Adrenal gland (tissue), 12 donors: ENCODE results near the gene SNX9. TPM values are rescaled to one million over a fixed set of nuclear protein-coding genes. Genes with fewer than 3 reads are reported as not detected.
A peak's percentile ranks its signal among the peaks of the same experiment; 100 is the strongest.
"Not testable (repeated sequence)": the region's sequence is repeated elsewhere in the genome, so short reads cannot be mapped to it uniquely, and the experiment has no call there.

Experiments used
- DNase-seq, 7 donors: peaks; one replicate each; pipeline ENCODE4 v3.0.0-alpha.2; 2019 to 2020
- H3K27ac ChIP-seq, 5 donors: fragments of 200-600 bp; sonication (generic) in 4 of 5; 1 replicate in 3 of 5; 2 replicates in 2 of 5; pipeline versions ENCODE4 v1.5.1 to v1.8.0; 2016 to 2020; ENCODE audit warnings: mild to moderate bottlenecking in 1 of 5
- H3K27me3 ChIP-seq: fragments of 200-600 bp; 2 replicates; pipeline ENCODE4 v1.8.0; 2021
- H3K36me3 ChIP-seq, 2 donors: fragments of 200-600 bp; replicated peaks in 1 of 2; 1 replicate in 1 of 2; 2 replicates in 1 of 2; pipeline versions ENCODE4 v1.5.1 to v1.8.0; 2018 to 2022
- H3K4me1 ChIP-seq, 2 donors: fragments of 200-600 bp; replicated peaks in 1 of 2; 1 replicate in 1 of 2; 2 replicates in 1 of 2; pipeline versions ENCODE4 v1.5.1 to v1.8.0; 2018 to 2021
- H3K4me3 ChIP-seq, 4 donors: fragments of 200-600 bp; sonication (generic) in 3 of 4; one replicate each; pipeline ENCODE4 v1.5.1; 2016 to 2018
- H3K9me3 ChIP-seq, 3 donors: fragments of 200-600 bp; sonication (generic) in 1 of 3; replicated peaks in 1 of 3; 1 replicate in 2 of 3; 2 replicates in 1 of 3; pipeline versions ENCODE4 v1.5.1 to v1.8.0; 2016 to 2021
- POLR2A ChIP-seq, 2 donors: fragments of 450-650 bp; IDR thresholded peaks; one replicate each; pipeline ENCODE4 v1.6.1; 2017; ENCODE audit warnings: antibody characterized with exemption in 2 of 2, mild to moderate bottlenecking in 2 of 2, moderate library complexity in 1 of 2
- WGBS, 4 donors: extraction: QIAGEN DNeasy Blood & Tissue Kit in 2 of 4; methylation state at CpG; one replicate each; pipeline versions ENCODE4 v1.1.5 to v1.1.7; 2013 to 2017; 5-methylcytosine and 5-hydroxymethylcytosine counted together
- intact Hi-C, 2 donors: fragments of 100-400 bp; cut with DNase I; formaldehyde crosslinking; loops; one replicate each; pipeline versions ENCODE4 v1.14.1 to v1.15.0; 2022 to 2023
- polyA plus RNA-seq, 3 donors: library from polyadenylated mRNA; stranded (reverse); fragments of 200-250 nt in 2 of 3; fragments of 350-450 nt in 1 of 3; fragmentation: Illumina TruSeq in 1 of 3; extraction: RNeasy Lipid Tissue Mini Kit (QIAGEN cat#74804) in 1 of 3; gene quantifications; one replicate each; pipeline ENCODE4 v1.2.3, GENCODE V29; 2013 to 2014
- total RNA-seq, 9 donors: library from RNA; depleted of rRNA in 4 of 9; stranded (reverse); fragments of >200 nt in 4 of 9; fragments of 120-200 nt in 1 of 9; fragmentation: NEBNext Ultra II Directional in 1 of 9; extraction: Animal tissue kit (Norgen Biotek cat#: 25700) in 1 of 9; gene quantifications; one replicate each; pipeline versions ENCODE4 v1.1.0 to v1.2.4, GENCODE V29; 2013 to 2023
- TF ChIP-seq, protein P1 (sequence below), 6 experiments: fragments of 450-650 bp in 4 of 6; fragments of 200-600 bp in 2 of 6; sonication (generic) in 1 of 6; IDR thresholded peaks; 1 replicate in 5 of 6; 2 replicates in 1 of 6; pipeline versions ENCODE4 v1.5.1 to v1.8.0; 2016 to 2021; ENCODE audit warnings: antibody characterized with exemption in 6 of 6, mild to moderate bottlenecking in 2 of 6, moderate library complexity in 1 of 6
- donor health status: healthy with polysubstance abuse.
- donor health status: Bipolar disorder and iron deficiency.
- donor health status: DM: yes; HTN: yes; CAD: no.
- donor health status: DM: no; HTN: no; CAD: no.
- donor health status: DM: no; HTN: no; CAD: no.
- donor health status: DM: yes; HTN: yes; CAD: no.

SNX9 gene
- total and polyA plus RNA-seq, 12 donors, result 27.7 to 59.6 (median 50.4) TPM

DNA sequence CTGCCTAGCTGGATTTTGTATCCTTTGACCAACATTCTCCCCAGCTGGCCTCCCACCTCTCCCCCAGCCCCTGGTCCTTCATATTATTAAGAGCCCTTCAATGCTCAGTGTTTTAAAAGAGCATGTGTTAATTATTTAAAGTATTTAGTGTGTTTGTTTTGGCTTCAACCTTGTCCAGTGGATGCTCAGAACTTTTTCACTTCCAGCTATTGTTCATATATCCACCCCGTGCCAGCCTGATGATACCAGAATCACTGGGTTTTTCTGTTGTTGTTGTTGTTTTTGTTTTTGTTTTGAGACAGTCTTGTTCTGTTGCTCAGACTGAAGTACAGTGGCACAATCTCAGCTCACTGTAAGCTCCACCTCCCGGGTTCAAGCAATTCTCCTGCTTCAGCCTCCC, 30.4 kb upstream of the SNX9 start:
- no peaks in the 10 kb centered on the region for H3K36me3 ChIP-seq
- peaks cover 0 to 6% of the 10 kb centered on the region in 2 donors for H3K4me1 ChIP-seq
- TF ChIP-seq, protein P1, sequence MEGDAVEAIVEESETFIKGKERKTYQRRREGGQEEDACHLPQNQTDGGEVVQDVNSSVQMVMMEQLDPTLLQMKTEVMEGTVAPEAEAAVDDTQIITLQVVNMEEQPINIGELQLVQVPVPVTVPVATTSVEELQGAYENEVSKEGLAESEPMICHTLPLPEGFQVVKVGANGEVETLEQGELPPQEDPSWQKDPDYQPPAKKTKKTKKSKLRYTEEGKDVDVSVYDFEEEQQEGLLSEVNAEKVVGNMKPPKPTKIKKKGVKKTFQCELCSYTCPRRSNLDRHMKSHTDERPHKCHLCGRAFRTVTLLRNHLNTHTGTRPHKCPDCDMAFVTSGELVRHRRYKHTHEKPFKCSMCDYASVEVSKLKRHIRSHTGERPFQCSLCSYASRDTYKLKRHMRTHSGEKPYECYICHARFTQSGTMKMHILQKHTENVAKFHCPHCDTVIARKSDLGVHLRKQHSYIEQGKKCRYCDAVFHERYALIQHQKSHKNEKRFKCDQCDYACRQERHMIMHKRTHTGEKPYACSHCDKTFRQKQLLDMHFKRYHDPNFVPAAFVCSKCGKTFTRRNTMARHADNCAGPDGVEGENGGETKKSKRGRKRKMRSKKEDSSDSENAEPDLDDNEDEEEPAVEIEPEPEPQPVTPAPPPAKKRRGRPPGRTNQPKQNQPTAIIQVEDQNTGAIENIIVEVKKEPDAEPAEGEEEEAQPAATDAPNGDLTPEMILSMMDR (IDR thresholded peaks at IDR 0.05), result no peak
- TF ChIP-seq POLR2A (IDR thresholded peaks at IDR 0.05), result no peak
- WGBS, 4 donors, result 79 to 93% (median 84%) methylated on average over 2 of the region's 2 CpGs
- intact Hi-C loops, result no loop called here
- DNase-seq, result no peak
- no peak overlapping the region for H3K4me3 ChIP-seq
- H3K27ac ChIP-seq, result no peak overlapping the region
- no peaks in the 10 kb centered on the region for H3K27me3 ChIP-seq
- no peaks in the 10 kb centered on the region for H3K9me3 ChIP-seq

DNA sequence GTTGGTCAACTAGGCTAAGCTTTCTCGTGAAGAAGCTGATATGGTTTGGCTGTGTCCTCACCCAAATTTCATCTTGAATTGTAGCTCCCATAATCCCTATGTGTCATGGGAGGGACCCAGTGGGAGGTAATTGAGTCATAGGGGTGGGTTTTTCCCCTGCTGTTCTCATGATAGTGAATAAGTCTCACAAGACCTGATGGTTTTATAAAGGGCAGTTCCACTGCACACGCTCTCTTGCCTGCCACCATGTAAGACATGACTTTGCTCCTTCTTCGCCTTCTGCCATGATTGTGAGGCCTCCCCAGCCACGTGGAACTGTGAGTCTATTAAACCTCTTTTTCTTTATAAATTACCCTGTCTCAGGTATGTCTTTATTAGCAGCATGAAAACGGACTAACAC, 29.0 kb upstream of the SNX9 start:
- H3K4me1 ChIP-seq, H3K27me3 ChIP-seq, H3K4me3 ChIP-seq, DNase-seq, H3K27ac ChIP-seq, H3K9me3 ChIP-seq, H3K36me3 ChIP-seq, intact Hi-C loops: not testable (repeated sequence)
- 77 to 89% (median 85%) methylated on average over 5 of the region's 5 CpGs for WGBS, 4 donors

DNA sequence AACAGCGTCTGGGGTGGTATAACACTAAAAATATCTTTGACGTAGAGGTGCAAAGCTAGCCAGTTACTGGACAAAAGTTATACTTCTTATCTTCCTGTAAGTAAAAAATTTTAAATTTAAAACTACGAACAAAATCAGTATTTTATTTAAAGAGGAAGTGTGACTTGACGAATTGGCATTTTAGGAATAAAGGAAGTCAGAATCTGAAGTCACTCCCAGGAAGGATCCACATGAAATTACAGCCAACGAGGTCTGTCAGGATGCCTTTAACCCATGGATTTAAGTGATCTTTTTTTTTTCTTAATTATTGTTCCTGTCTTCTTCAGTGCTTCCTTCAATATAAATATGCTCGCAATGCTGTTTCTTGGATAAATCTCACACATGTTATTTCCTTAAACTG, 27.2 kb upstream of the SNX9 start:
- peak overlapping the region in 1 of 5 donors; percentile 48 for H3K27ac ChIP-seq
- TF ChIP-seq, protein P1 (IDR thresholded peaks at IDR 0.05), result no peak
- TF ChIP-seq POLR2A (IDR thresholded peaks at IDR 0.05), result no peak
- H3K36me3 ChIP-seq, result no peaks in the 10 kb centered on the region
- no peak for DNase-seq
- H3K9me3 ChIP-seq, result no peaks in the 10 kb centered on the region
- H3K4me1 ChIP-seq, result peaks cover 0 to 6% of the 10 kb centered on the region in 2 donors
- no peak overlapping the region for H3K4me3 ChIP-seq
- 63 to 73% (median 69%) methylated on average over 6 of the region's 6 CpGs for WGBS, 4 donors
- intact Hi-C loops, result no loop called here
- H3K27me3 ChIP-seq, result no peaks in the 10 kb centered on the region

DNA sequence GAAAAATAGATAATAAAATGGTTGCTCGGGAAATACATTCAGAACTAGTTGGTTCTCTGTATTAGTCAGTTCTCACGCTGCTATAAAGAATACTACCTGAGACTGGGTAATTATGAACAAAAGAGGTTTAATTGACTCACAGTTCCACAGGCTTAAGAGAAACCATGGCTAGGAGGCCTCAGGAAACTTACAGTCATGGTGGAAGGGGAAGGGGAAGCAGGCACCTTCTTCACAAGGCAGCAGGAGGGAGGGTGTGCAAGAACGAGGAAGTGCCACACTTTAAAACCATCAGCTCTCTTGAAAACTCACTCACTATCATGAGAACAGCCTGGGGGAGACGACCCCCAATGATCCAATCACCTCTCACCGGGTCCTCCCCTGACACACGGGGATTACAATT, 24.2 kb upstream of the SNX9 start:
- TF ChIP-seq, protein P1 (IDR thresholded peaks at IDR 0.05), result no peak
- TF ChIP-seq POLR2A (IDR thresholded peaks at IDR 0.05), result no peak
- no peak for DNase-seq

DNA sequence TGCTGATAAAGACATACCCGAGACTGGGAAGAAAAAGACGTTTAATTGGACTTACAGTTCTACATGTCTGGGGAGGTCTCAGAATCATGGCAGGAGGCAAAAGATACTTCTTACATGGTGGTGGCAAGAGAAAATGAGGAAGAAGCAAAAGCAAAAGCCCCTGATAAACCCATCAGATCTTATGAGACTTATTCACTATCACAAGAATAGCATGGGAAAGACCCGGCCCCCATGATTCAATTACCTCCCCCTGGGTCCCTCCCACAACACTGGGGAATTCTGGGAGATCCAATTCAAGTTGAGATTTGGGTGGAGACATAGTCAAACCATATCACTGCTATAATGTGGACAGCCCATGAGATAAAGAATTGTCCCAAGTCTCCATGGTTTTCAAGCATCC, 23.5 kb upstream of the SNX9 start:
- intact Hi-C loops, H3K4me1 ChIP-seq: not testable (repeated sequence)
- 68 to 83% (median 76%) methylated on average over 3 of the region's 3 CpGs for WGBS, 4 donors

More for the DNA sequence above, 24.2 kb upstream of the SNX9 start:
- no peaks in the 10 kb centered on the region for H3K9me3 ChIP-seq
- WGBS, 4 donors, result 66 to 77% (median 72%) methylated on average over 5 to 6 of the region's 6 CpGs
- H3K36me3 ChIP-seq, result no peaks in the 10 kb centered on the region
- H3K4me1 ChIP-seq, result peaks cover 0 to 6% of the 10 kb centered on the region in 2 donors
- intact Hi-C loops, result no loop called here
- H3K27me3 ChIP-seq, result no peaks in the 10 kb centered on the region
- no peak overlapping the region for H3K4me3 ChIP-seq
- H3K27ac ChIP-seq, result no peak overlapping the region

More for the DNA sequence above, 23.5 kb upstream of the SNX9 start:
- H3K27ac ChIP-seq, DNase-seq, H3K36me3 ChIP-seq, H3K4me3 ChIP-seq, H3K9me3 ChIP-seq, H3K27me3 ChIP-seq: not testable (repeated sequence)
